OCI-LY1 (cell line): ENCODE results near the gene C5orf22.

ENCODE experiments used
- H2AFZ ChIP-seq: fragments of 200-600 bp; sonication (generic), shearing (Covaris generic); 2 replicates; pipeline ENCODE4 v1.6.0; 2014; ENCODE audit warnings: antibody characterized with exemption, mild to moderate bottlenecking, low read length
- H3F3A ChIP-seq: fragments of 200-600 bp; sonication (generic), shearing (Covaris generic); 2 replicates; pipeline ENCODE4 v1.6.0; 2014; ENCODE audit warnings: mild to moderate bottlenecking, antibody characterized with exemption, low read length, moderate library complexity; ENCODE audit not compliant: insufficient read depth
- H3K27ac ChIP-seq: fragments of 200-600 bp; sonication (generic); 2 replicates; pipeline ENCODE4 v1.5.1; 2014; ENCODE audit warnings: low read length, mixed run types, mild to moderate bottlenecking, low read depth; ENCODE audit not compliant: poor library complexity, severe bottlenecking
- H3K27me3 ChIP-seq: fragments of 200-600 bp; sonication (generic); 2 replicates; pipeline ENCODE4 v1.6.0; 2014; ENCODE audit warnings: antibody characterized with exemption, mild to moderate bottlenecking, low read length, moderate library complexity; ENCODE audit not compliant: insufficient read depth
- H3K36me3 ChIP-seq: fragments of 200-600 bp; sonication (generic); 2 replicates; pipeline ENCODE4 v1.6.1; 2014; ENCODE audit warnings: mild to moderate bottlenecking, antibody characterized with exemption, low read length, moderate library complexity, mixed read lengths; ENCODE audit not compliant: insufficient read depth
- H3K4me1 ChIP-seq: fragments of 200-600 bp; sonication (generic); 2 replicates; pipeline ENCODE4 v1.5.1; 2014; ENCODE audit warnings: mild to moderate bottlenecking, low read length, moderate library complexity; ENCODE audit not compliant: insufficient read depth, severe bottlenecking
- H3K4me2 ChIP-seq: fragments of 200-600 bp; sonication (generic), shearing (Covaris generic); 2 replicates; pipeline ENCODE4 v1.6.1; 2014; ENCODE audit warnings: low read length
- H3K4me3 ChIP-seq: fragments of 200-600 bp; sonication (generic); 2 replicates; pipeline ENCODE4 v1.5.1; 2014; ENCODE audit warnings: low read length, low read depth, mild to moderate bottlenecking, mixed read lengths; ENCODE audit not compliant: poor library complexity, severe bottlenecking
- H3K79me2 ChIP-seq: fragments of 200-600 bp; shearing (Covaris generic); 2 replicates; pipeline ENCODE4 v1.6.1; 2016; ENCODE audit warnings: mixed run types, low read length, mixed read lengths; ENCODE audit not compliant: insufficient read depth
- H3K9ac ChIP-seq: fragments of 200-600 bp; sonication (generic), shearing (Covaris generic); 2 replicates; pipeline ENCODE4 v1.6.1; 2014; ENCODE audit warnings: mild to moderate bottlenecking, low read length, mixed read lengths
- H3K9me2 ChIP-seq: fragments of 200-600 bp; sonication (generic), shearing (Covaris generic); 2 replicates; pipeline ENCODE4 v1.6.1; 2014; ENCODE audit warnings: low read depth, mild to moderate bottlenecking, low read length, mixed read lengths
- H3K9me3 ChIP-seq: fragments of 200-600 bp; shearing (Covaris generic); 2 replicates; pipeline ENCODE4 v1.6.1; 2014; ENCODE audit warnings: low read length, mixed read lengths
- H4K20me1 ChIP-seq: fragments of 200-600 bp; sonication (generic), shearing (Covaris generic); 2 replicates; pipeline ENCODE4 v1.6.0; 2016; ENCODE audit warnings: mild to moderate bottlenecking, low read length; ENCODE audit not compliant: insufficient read depth
- EZH2 ChIP-seq: fragments of 200-600 bp; sonication (generic), shearing (Covaris generic); IDR thresholded peaks from 2 replicates; pipeline ENCODE4 v1.8.0; 2017; ENCODE audit warnings: borderline replicate concordance, mixed run types, mild to moderate bottlenecking, antibody characterized with exemption, low read length, moderate library complexity, mixed read lengths
- TF ChIP-seq, protein P1 (sequence below): fragments of 200-600 bp; sonication (generic), shearing (Covaris generic); IDR thresholded peaks from 2 replicates; pipeline ENCODE4 v1.5.1; 2017; ENCODE audit warnings: mild to moderate bottlenecking, antibody characterized with exemption, low read length, moderate library complexity, mixed read lengths

The C5orf22 gene

DNA sequence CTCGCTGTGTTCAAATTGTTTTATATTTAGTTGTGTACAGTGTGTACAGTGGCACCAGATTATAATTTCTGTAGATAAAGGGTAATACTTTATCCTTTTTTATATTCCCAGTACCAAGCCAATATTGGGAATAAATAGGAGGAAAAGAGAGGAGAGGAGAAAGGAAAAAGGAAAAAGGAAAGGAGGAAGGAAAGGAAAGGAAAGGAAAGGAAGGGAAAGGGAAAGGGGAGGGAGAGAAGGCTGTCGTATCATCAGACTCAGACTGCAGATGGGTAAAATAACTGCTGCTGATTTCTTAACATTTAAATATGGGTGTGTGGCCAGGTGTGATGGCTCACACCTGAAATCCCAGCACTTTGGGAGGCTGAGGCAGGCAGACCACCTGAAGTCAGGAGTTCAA lies 51.0 kb downstream of the C5orf22 start:
- Histone ChIP-seq H3K4me1 (no peaks in the 10 kb centered on the region), H3K9me3 (no peaks in the 10 kb centered on the region), H3K79me2 (no peaks in the 10 kb centered on the region), H3K9me2 (no peaks in the 10 kb centered on the region), H3K4me2 (no peak overlapping the region), H3F3A (no peaks in the 10 kb centered on the region), H4K20me1 (no peaks in the 10 kb centered on the region), H2AFZ (no peak overlapping the region), H3K27me3 (no peaks in the 10 kb centered on the region), H3K27ac (no peak overlapping the region), H3K9ac (no peak overlapping the region), H3K4me3 (no peak overlapping the region), H3K36me3 (no peaks in the 10 kb centered on the region)
- TF ChIP-seq EZH2 = no peak
- TF ChIP-seq, protein P1, sequence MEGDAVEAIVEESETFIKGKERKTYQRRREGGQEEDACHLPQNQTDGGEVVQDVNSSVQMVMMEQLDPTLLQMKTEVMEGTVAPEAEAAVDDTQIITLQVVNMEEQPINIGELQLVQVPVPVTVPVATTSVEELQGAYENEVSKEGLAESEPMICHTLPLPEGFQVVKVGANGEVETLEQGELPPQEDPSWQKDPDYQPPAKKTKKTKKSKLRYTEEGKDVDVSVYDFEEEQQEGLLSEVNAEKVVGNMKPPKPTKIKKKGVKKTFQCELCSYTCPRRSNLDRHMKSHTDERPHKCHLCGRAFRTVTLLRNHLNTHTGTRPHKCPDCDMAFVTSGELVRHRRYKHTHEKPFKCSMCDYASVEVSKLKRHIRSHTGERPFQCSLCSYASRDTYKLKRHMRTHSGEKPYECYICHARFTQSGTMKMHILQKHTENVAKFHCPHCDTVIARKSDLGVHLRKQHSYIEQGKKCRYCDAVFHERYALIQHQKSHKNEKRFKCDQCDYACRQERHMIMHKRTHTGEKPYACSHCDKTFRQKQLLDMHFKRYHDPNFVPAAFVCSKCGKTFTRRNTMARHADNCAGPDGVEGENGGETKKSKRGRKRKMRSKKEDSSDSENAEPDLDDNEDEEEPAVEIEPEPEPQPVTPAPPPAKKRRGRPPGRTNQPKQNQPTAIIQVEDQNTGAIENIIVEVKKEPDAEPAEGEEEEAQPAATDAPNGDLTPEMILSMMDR = no peak

DNA sequence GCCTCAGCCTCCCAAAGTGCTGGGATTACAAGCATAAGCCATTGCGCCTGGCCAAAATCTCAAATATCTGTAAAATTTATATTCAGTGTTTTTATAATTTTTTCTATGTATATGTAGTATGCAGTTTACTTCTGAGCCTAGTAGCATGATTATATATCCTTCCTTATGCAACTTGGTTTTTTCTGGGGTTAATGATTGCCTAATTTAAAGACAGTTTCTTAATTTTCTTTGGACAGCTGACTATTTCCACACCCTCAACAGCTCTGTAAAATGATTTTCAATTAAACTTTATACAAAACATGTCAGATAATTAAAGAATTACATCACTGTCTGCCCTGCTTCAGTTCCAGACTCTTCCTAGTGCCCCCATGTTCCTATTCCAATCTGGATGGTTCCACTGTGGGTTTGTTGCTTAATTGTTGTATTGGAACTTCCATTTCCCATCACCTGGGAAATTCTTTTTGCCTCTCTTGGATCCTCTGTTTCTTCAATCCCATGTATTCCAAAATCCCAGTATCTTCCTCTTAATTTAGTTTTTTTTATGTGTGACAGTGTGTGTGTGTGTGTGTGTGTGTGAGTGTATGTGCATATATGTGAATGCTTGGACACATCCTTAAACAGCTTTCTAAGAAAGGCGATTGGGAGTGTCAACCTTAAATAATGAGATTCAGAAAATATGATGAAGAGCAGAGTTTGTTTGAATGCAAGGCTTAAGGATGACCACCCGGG lies 53.2 kb downstream of the C5orf22 start:
- Histone ChIP-seq H4K20me1 (no peaks in the 10 kb centered on the region), H3K27ac (no peak overlapping the region), H3K9ac (no peak overlapping the region), H3K9me2 (no peaks in the 10 kb centered on the region), H2AFZ (no peak overlapping the region), H3K79me2 (no peaks in the 10 kb centered on the region), H3K27me3 (no peaks in the 10 kb centered on the region), H3K4me1 (no peaks in the 10 kb centered on the region), H3K4me2 (no peak overlapping the region), H3K9me3 (0 out of 2 replicates have a peak, but pooled peaks cover 2% of the 10 kb centered on the region), H3F3A (no peaks in the 10 kb centered on the region), H3K36me3 (no peaks in the 10 kb centered on the region), H3K4me3 (no peak overlapping the region)
- TF ChIP-seq EZH2 = no peak
- TF ChIP-seq, protein P1 = no peak

DNA sequence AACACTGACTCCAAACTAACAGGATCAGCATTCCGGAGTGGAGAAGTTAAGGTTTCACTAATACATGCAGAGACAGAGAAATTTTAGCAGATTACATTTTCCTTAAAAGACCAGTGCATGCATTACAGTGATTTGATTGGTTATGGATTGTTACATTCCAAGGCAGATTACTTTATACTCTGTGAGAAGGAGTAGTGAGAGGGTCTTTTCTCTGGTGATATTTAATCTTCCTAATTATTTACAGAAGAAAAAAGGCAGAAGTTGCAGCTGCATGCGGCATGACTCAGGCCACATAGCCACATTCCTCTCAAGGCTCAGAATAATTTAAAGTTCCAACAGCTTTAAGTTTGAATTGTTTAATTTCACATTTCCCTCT lies 53.8 kb downstream of the C5orf22 start:
- H3K27ac ChIP-seq = no peak overlapping the region
- no peaks in the 10 kb centered on the region for H3K79me2 ChIP-seq
- H2AFZ ChIP-seq = no peak overlapping the region
- TF ChIP-seq EZH2 = no peak
- TF ChIP-seq, protein P1 = no peak
- no peak overlapping the region for H3K4me3 ChIP-seq
- H3K27me3 ChIP-seq = no peaks in the 10 kb centered on the region
- H3K9ac ChIP-seq = no peak overlapping the region
- H4K20me1 ChIP-seq = no peaks in the 10 kb centered on the region
- no peaks in the 10 kb centered on the region for H3K4me1 ChIP-seq
- H3K9me2 ChIP-seq = no peaks in the 10 kb centered on the region
- no peaks in the 10 kb centered on the region for H3F3A ChIP-seq
- H3K4me2 ChIP-seq = no peak overlapping the region
- 0 out of 2 replicates have a peak, but pooled peaks cover 2% of the 10 kb centered on the region for H3K9me3 ChIP-seq
- no peaks in the 10 kb centered on the region for H3K36me3 ChIP-seq
